Common myeloid progenitor, CD34-positive (primary cell): ENCODE data around the gene CAVIN1.
A peak's percentile ranks its signal among the peaks of the same experiment; 100 is the strongest.

Experiments
- CTCF ChIA-PET: fragments of 350-600 bp; sonication (Branson Sonifier 250); formaldehyde crosslinking; loops from one replicate; lab custom pipeline; 2021; ENCODE audit warnings: antibody characterized with exemption; lab: Charles Lee
- POLR2A ChIA-PET: fragments of 350-600 bp; sonication (Branson Sonifier 250); formaldehyde crosslinking; loops from one replicate; lab custom pipeline; 2021; ENCODE audit warnings: antibody characterized with exemption; lab: Charles Lee
- DNase-seq, 3 donors: peaks; one replicate each; pipeline versions ENCODE4 v3.0.0 to v3.0.0-alpha.2; 2013
- H3K27ac ChIP-seq, 2 experiments: 1 replicate in 1 of 2; 2 replicates in 1 of 2; pipeline ENCODE4 v1.7.0; 2013; ENCODE audit warnings: inconsistent platforms in 2 of 2, low read length in 2 of 2, mild to moderate bottlenecking in 2 of 2, low read depth in 1 of 2, moderate library complexity in 1 of 2; ENCODE audit not compliant: severe bottlenecking in 2 of 2, insufficient read depth in 1 of 2, poor library complexity in 1 of 2
- H3K27me3 ChIP-seq, 5 experiments: replicated peaks in 2 of 5; 1 replicate in 3 of 5; 2 replicates in 2 of 5; pipeline versions ENCODE4 v1.6.1 to v1.7.0; 2013; ENCODE audit warnings: low read length in 4 of 5, mild to moderate bottlenecking in 2 of 5, moderate library complexity in 2 of 5, inconsistent platforms in 1 of 5; ENCODE audit not compliant: insufficient read depth in 5 of 5, control insufficient read depth in 4 of 5
- H3K36me3 ChIP-seq, 4 experiments: 1 replicate in 2 of 4; 2 replicates in 2 of 4; pipeline versions ENCODE4 v1.6.1 to v1.7.0; 2013; ENCODE audit warnings: low read length in 3 of 4, control low read depth in 1 of 4, mild to moderate bottlenecking in 1 of 4; ENCODE audit not compliant: control insufficient read depth in 4 of 4, insufficient read depth in 4 of 4
- H3K4me1 ChIP-seq, 4 experiments: 1 replicate in 3 of 4; 2 replicates in 1 of 4; pipeline versions ENCODE4 v1.6.1 to v1.7.1; 2013; ENCODE audit warnings: low read length in 3 of 4, mild to moderate bottlenecking in 3 of 4, control low read depth in 1 of 4, inconsistent platforms in 1 of 4, moderate library complexity in 1 of 4; ENCODE audit not compliant: control insufficient read depth in 4 of 4, insufficient read depth in 4 of 4; ENCODE audit errors: control extremely low read depth in 1 of 4
- H3K4me3 ChIP-seq, 7 experiments: 1 replicate in 4 of 7; 2 replicates in 3 of 7; pipeline versions ENCODE4 v1.5.1 to v1.7.0; 2013; ENCODE audit warnings: mild to moderate bottlenecking in 7 of 7, low read length in 6 of 7, moderate library complexity in 6 of 7, inconsistent platforms in 2 of 7, low read depth in 2 of 7, control low read depth in 1 of 7; ENCODE audit not compliant: insufficient read depth in 4 of 7, control insufficient read depth in 1 of 7; ENCODE audit errors: extremely low read depth in 1 of 7
- H3K9me3 ChIP-seq, 5 experiments: 1 replicate in 4 of 5; 2 replicates in 1 of 5; pipeline versions ENCODE4 v1.6.1 to v1.7.1; 2013; ENCODE audit warnings: low read length in 4 of 5, mild to moderate bottlenecking in 2 of 5, inconsistent platforms in 1 of 5, low read depth in 1 of 5, moderate library complexity in 1 of 5; ENCODE audit not compliant: control insufficient read depth in 4 of 5, insufficient read depth in 2 of 5; ENCODE audit errors: control extremely low read depth in 1 of 5
- WGBS: methylation state at CpG from one replicate; pipeline ENCODE4 v1.1.5; 2013; ENCODE audit not compliant: insufficient coverage; 5-methylcytosine and 5-hydroxymethylcytosine counted together

CAVIN1 gene

GRCh38 chr17:42389899-42390298 lies 33.2 kb downstream of the CAVIN1 start:
- no peak overlapping the region for H3K4me3 ChIP-seq
- 89% methylated on average over 1 of the region's 5 CpGs for WGBS
- POLR2A ChIA-PET = interaction anchor here (1.8 to 2.4 kb wide), 2 partner anchors 13 to 129 kb away, joined by 8 to 9 read pairs; no protein-coding TSS in a partner anchor
- no peak for DNase-seq
- H3K27me3 ChIP-seq = no peaks in the 10 kb centered on the region
- H3K36me3 ChIP-seq = no peaks in the 10 kb centered on the region
- CTCF ChIA-PET = interaction anchor here (1.1 to 4.4 kb wide), 4 partner anchors 10 to 114 kb away, joined by 3 to 27 read pairs (median 11); partner anchors contain the start of gene STAT5B
- peaks cover 19 to 36% (median 27%) of the 10 kb centered on the region in 4 experiments for H3K4me1 ChIP-seq
- no peaks in the 10 kb centered on the region for H3K9me3 ChIP-seq
- H3K27ac ChIP-seq = no peak overlapping the region

GRCh38 chr17:42389135-42389417 lies 34.0 kb downstream of the CAVIN1 start:
- no peak for DNase-seq
- WGBS = 0% methylated on average over 4 of the region's 11 CpGs
- H3K4me3 ChIP-seq = peak overlapping the region; percentile 39 to 98 (median 74)
- H3K27me3 ChIP-seq = no peaks in the 10 kb centered on the region
- no peaks in the 10 kb centered on the region for H3K9me3 ChIP-seq
- H3K36me3 ChIP-seq = no peaks in the 10 kb centered on the region
- ChIA-PET POLR2A (interaction anchor here (0.5 to 2.6 kb wide), 15 partner anchors 9 to 132 kb away, joined by 3 to 20 read pairs (median 5); no protein-coding TSS in a partner anchor), CTCF (interaction anchor here (1.0 to 4.4 kb wide), 9 partner anchors 10 to 113 kb away, joined by 3 to 27 read pairs (median 7); partner anchors contain the start of gene STAT5B)
- peak overlapping the region; percentile 98 for H3K27ac ChIP-seq
- H3K4me1 ChIP-seq = peaks cover 19 to 38% (median 31%) of the 10 kb centered on the region in 4 experiments

- H3K4me3 ChIP-seq = peak within 1 kb of the TSS; percentile 77 to 98 (median 93)
- H3K36me3 ChIP-seq = peaks cover 0 to 2% (median 0%) of the 10 kb centered on the region in 4 experiments
- H3K9me3 ChIP-seq = no peaks in the 10 kb centered on the region
- peak; percentile 99 to 100 (median 100) for DNase-seq
- ChIA-PET CTCF (interaction anchor here (0.9 to 4.4 kb wide), 12 partner anchors 10 to 113 kb away, joined by 3 to 27 read pairs (median 6); partner anchors contain the start of gene STAT5B), POLR2A (interaction anchor here (0.5 to 2.6 kb wide), 17 partner anchors 8 to 132 kb away, joined by 3 to 20 read pairs (median 4); no protein-coding TSS in a partner anchor)
- no peaks in the 10 kb centered on the region for H3K27me3 ChIP-seq
- H3K27ac ChIP-seq = peak within 1 kb of the TSS; percentile 98
- H3K4me1 ChIP-seq = peaks cover 19 to 38% (median 31%) of the 10 kb centered on the region in 4 experiments
- WGBS = 0% methylated on average over 29 of the region's 44 CpGs
Observed at GRCh38 chr17:42388381-42389134, 34.5 kb downstream of the CAVIN1 start, which contains the start of gene STAT3. TSS of gene STAT3 (minus strand) at chr17:42388442. CDS start at chr17:42348516, 39,926 bp downstream.

GRCh38 chr17:42387661-42388380 lies 35.2 kb downstream of the CAVIN1 start:
- 0% methylated on average over 57 of the region's 62 CpGs for WGBS
- H3K9me3 ChIP-seq = no peaks in the 10 kb centered on the region
- peaks cover 0 to 5% (median under 1%) of the 10 kb centered on the region in 4 experiments for H3K36me3 ChIP-seq
- H3K27me3 ChIP-seq = no peaks in the 10 kb centered on the region
- peak overlapping the region; percentile 75 to 98 (median 93) for H3K4me3 ChIP-seq
- peak overlapping the region; percentile 89 to 98 for H3K27ac ChIP-seq
- H3K4me1 ChIP-seq = peaks cover 19 to 41% (median 31%) of the 10 kb centered on the region in 4 experiments
- ChIA-PET POLR2A (interaction anchor here (0.5 to 2.6 kb wide), 14 partner anchors 9 to 1172 kb away, joined by 3 to 20 read pairs (median 6); no protein-coding TSS in a partner anchor), CTCF (interaction anchor here (0.9 to 4.4 kb wide), 10 partner anchors 10 to 76 kb away, joined by 3 to 27 read pairs (median 6); no protein-coding TSS in a partner anchor)
- peak in 2 of 3 donors; percentile 22 to 32 for DNase-seq

- ChIA-PET POLR2A (interaction anchor here (0.5 to 2.6 kb wide), 3 partner anchors 8 to 1173 kb away, joined by 3 to 20 read pairs (median 3); no protein-coding TSS in a partner anchor), CTCF (interaction anchor here (4.4 kb wide), 1 partner anchor 12 kb away, joined by 27 read pairs; no protein-coding TSS in a partner anchor)
- 7% methylated on average over 5 of the region's 8 CpGs for WGBS
- H3K27ac ChIP-seq = peak overlapping the region; percentile 89 to 98
- H3K4me1 ChIP-seq = peaks cover 19 to 45% (median 35%) of the 10 kb centered on the region in 4 experiments
- DNase-seq = peak in 2 of 3 donors; percentile 43 to 60
- no peaks in the 10 kb centered on the region for H3K9me3 ChIP-seq
- peak overlapping the region; percentile 75 to 98 (median 93) for H3K4me3 ChIP-seq
- H3K27me3 ChIP-seq = no peaks in the 10 kb centered on the region
- peaks cover 0 to 5% (median 1%) of the 10 kb centered on the region in 4 experiments for H3K36me3 ChIP-seq
Observed at GRCh38 chr17:42386777-42387657, 36.0 kb downstream of the CAVIN1 start.

- WGBS = 76% methylated on average over 2 of the region's 3 CpGs
- H3K27me3 ChIP-seq = no peaks in the 10 kb centered on the region
- H3K27ac ChIP-seq = no peak overlapping the region
- POLR2A ChIA-PET = no interaction called here
- H3K36me3 ChIP-seq = peaks cover 0 to 10% (median 2%) of the 10 kb centered on the region in 4 experiments
- H3K4me1 ChIP-seq = peaks cover 16 to 61% (median 41%) of the 10 kb centered on the region in 4 experiments
- no peaks in the 10 kb centered on the region for H3K9me3 ChIP-seq
- no peak for DNase-seq
- CTCF ChIA-PET = interaction anchor here (1.2 kb wide), 1 partner anchor 60 kb away, joined by 3 read pairs; no protein-coding TSS in a partner anchor
- H3K4me3 ChIP-seq = no peak overlapping the region
Observed at GRCh38 chr17:42381898-42382297, 41.2 kb downstream of the CAVIN1 start.
